Endodermal cell (in vitro differentiated cells): ENCODE results near the gene OLFML3. TPM values are rescaled to one million over a fixed set of nuclear protein-coding genes. Genes with fewer than 3 reads are reported as not detected.

Experiments
- DNase-seq: peaks from one replicate; pipeline ENCODE4 v3.0.0-alpha.2; 2017
- H3K27ac ChIP-seq: 2 replicates; pipeline ENCODE4 v1.5.1; 2013; ENCODE audit warnings: mild to moderate bottlenecking, low read depth, low read length, moderate library complexity
- H3K27me3 ChIP-seq: 2 replicates; pipeline ENCODE4 v1.6.1; 2013; ENCODE audit warnings: mild to moderate bottlenecking, low read length, moderate library complexity; ENCODE audit not compliant: insufficient read depth, control insufficient read depth, poor library complexity, severe bottlenecking
- H3K36me3 ChIP-seq: 2 replicates; pipeline ENCODE4 v1.7.0; 2013; ENCODE audit warnings: mild to moderate bottlenecking, low read length, moderate library complexity; ENCODE audit not compliant: control insufficient read depth, insufficient read depth
- H3K4me1 ChIP-seq: one replicate; pipeline ENCODE4 v1.7.0; 2013; ENCODE audit warnings: low read length; ENCODE audit not compliant: control insufficient read depth, insufficient read depth
- H3K4me3 ChIP-seq: 2 replicates; pipeline ENCODE4 v1.5.1; 2013; ENCODE audit warnings: mild to moderate bottlenecking, low read length, moderate library complexity
- H3K9ac ChIP-seq: 2 replicates; pipeline ENCODE4 v1.6.1; 2013; ENCODE audit warnings: mild to moderate bottlenecking, low read length, moderate library complexity; ENCODE audit not compliant: poor library complexity, severe bottlenecking; ENCODE audit errors: extremely low read depth
- H3K9me3 ChIP-seq: 2 replicates; pipeline ENCODE4 v1.6.1; 2013; ENCODE audit warnings: mild to moderate bottlenecking, low read length, moderate library complexity; ENCODE audit not compliant: control insufficient read depth
- H3K27ac Mint-ChIP-seq: 2 replicates; pipeline ENCODE4 v1.8.0; 2020; ENCODE audit warnings: mixed read lengths
- H3K27me3 Mint-ChIP-seq: 2 replicates; pipeline ENCODE4 v1.8.0; 2021; ENCODE audit warnings: mild to moderate bottlenecking, mixed read lengths; ENCODE audit not compliant: insufficient read depth
- H3K36me3 Mint-ChIP-seq: 2 replicates; pipeline ENCODE4 v1.8.0; 2020; ENCODE audit warnings: low read depth, mixed read lengths
- H3K4me1 Mint-ChIP-seq: 2 replicates; pipeline ENCODE4 v1.8.0; 2020; ENCODE audit warnings: mixed read lengths
- H3K4me3 Mint-ChIP-seq: 2 replicates; pipeline ENCODE4 v1.8.0; 2020; ENCODE audit warnings: mild to moderate bottlenecking, moderate library complexity, mixed read lengths
- H3K9me3 Mint-ChIP-seq: 2 replicates; pipeline ENCODE4 v1.8.0; 2020; ENCODE audit warnings: mild to moderate bottlenecking, mixed read lengths
- CTCF ChIP-seq: fragments of 200-600 bp; sonication (generic); conservative IDR thresholded peaks from 2 replicates; pipeline ENCODE4 v1.5.0; 2021; ENCODE audit warnings: antibody characterized with exemption, mild to moderate bottlenecking
- WGBS, 2 experiments: methylation state at CpG; one replicate each; pipeline versions ENCODE4 v1.1.5 to v1.1.7; 2013; ENCODE audit warnings: missing lambda C conversion rate in 2 of 2, mixed read lengths in 1 of 2; ENCODE audit not compliant: insufficient coverage in 1 of 2, insufficient read length in 1 of 2; 5-methylcytosine and 5-hydroxymethylcytosine counted together
- total RNA-seq, 2 donors: library from RNA; stranded (reverse); fragmentation: NEBNext Ultra II Directional in 1 of 2; extraction: Animal tissue kit (Norgen Biotek cat#: 25700) in 1 of 2; gene quantifications; 2 replicates in 1 of 2; 3 replicates in 1 of 2; pipeline ENCODE4 v1.2.1, GENCODE V29; 2021

The OLFML3 gene
- total RNA-seq, 2 donors from 2014 or later: 4.3 to 14.8 TPM

DNA sequence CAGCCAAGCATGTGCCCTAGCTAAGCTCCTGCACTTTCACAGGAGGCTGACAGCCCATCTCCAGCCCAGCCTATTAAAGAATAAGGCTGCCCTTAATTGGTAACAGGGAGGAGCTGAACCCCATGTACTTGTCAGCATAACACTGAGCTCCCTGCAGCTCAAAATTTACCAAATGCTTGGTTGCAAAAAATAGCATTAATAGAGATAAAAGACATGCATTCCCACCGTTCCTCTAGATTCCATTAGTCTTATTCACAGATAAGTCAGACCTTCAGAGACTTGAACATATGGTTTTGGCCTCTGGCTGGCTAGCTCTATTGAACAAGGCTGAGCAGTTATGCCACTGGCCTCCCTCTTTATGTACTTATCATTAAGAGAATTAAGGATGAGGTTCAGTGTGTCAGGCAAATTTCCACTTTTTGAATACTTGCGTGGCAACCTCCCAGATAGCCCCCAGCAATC lies 29.2 kb downstream of the OLFML3 start:
- Histone ChIP-seq H3K36me3 (no peaks in the 10 kb centered on the region), H3K27ac (no peak overlapping the region)

GRCh38 chr1:114008993-114009392 lies 29.7 kb downstream of the OLFML3 start:
- peaks cover 18% of the 10 kb centered on the region for H3K9me3 ChIP-seq
- no peak overlapping the region for H3K27ac Mint-ChIP-seq
- peaks cover 53% of the 10 kb centered on the region for H3K27me3 Mint-ChIP-seq
- H3K9ac ChIP-seq: no peak overlapping the region
- no peak for TF ChIP-seq CTCF
- H3K4me3 Mint-ChIP-seq: no peak overlapping the region
- no peaks in the 10 kb centered on the region for H3K36me3 ChIP-seq
- no peaks in the 10 kb centered on the region for H3K4me1 ChIP-seq
- H3K4me1 Mint-ChIP-seq: no peaks in the 10 kb centered on the region
- no peaks in the 10 kb centered on the region for H3K36me3 Mint-ChIP-seq
- H3K27ac ChIP-seq: no peak overlapping the region
- H3K27me3 ChIP-seq: peaks cover 62% of the 10 kb centered on the region
- H3K4me3 ChIP-seq: no peak overlapping the region
- DNase-seq: no peak
- H3K9me3 Mint-ChIP-seq: peaks cover 17% of the 10 kb centered on the region

More for the DNA sequence above, 29.2 kb downstream of the OLFML3 start:
- peaks cover 20% of the 10 kb centered on the region for H3K9me3 ChIP-seq
- TF ChIP-seq CTCF: no peak
- peaks cover 1% of the 10 kb centered on the region for H3K4me1 Mint-ChIP-seq
- peaks cover 58% of the 10 kb centered on the region for H3K27me3 Mint-ChIP-seq
- peaks cover 17% of the 10 kb centered on the region for H3K9me3 Mint-ChIP-seq
- H3K27me3 ChIP-seq: peaks cover 67% of the 10 kb centered on the region
- H3K9ac ChIP-seq: no peak overlapping the region
- no peaks in the 10 kb centered on the region for H3K36me3 Mint-ChIP-seq
- H3K27ac Mint-ChIP-seq: no peak overlapping the region
- H3K4me3 Mint-ChIP-seq: no peak overlapping the region
- DNase-seq: no peak
- no peak overlapping the region for H3K4me3 ChIP-seq
- no peaks in the 10 kb centered on the region for H3K4me1 ChIP-seq
- WGBS, 2 experiments: 59 to 60% methylated on average over 2 of the region's 2 CpGs

DNA sequence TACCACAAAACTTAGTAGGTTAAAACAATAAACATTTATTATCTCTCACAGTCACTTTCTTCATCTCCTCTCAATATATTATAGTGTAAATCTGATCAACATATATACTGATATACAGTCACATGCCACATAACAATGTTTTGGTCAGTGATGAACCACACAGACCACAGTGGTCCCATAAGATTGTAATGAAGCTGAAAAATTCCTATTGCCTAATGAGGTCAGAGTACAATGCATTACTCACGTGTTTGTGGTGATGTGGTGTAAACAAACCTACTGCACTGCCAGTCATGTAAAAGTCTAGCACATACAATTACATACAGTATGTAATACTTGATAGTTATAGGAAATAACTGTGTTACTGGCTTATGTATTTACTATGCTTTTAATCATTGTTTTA lies 30.1 kb downstream of the OLFML3 start:
- Mint-ChIP-seq H3K27ac (no peak overlapping the region), H3K4me3 (no peak overlapping the region)

More for the DNA sequence above, 30.1 kb downstream of the OLFML3 start:
- no peak for DNase-seq
- TF ChIP-seq CTCF: no peak
- Histone ChIP-seq H3K4me3 (no peak overlapping the region), H3K9ac (no peak overlapping the region), H3K27ac (no peak overlapping the region), H3K27me3 (peaks cover 62% of the 10 kb centered on the region), H3K9me3 (peaks cover 14% of the 10 kb centered on the region), H3K4me1 (no peaks in the 10 kb centered on the region), H3K36me3 (no peaks in the 10 kb centered on the region)
- peaks cover 15% of the 10 kb centered on the region for H3K9me3 Mint-ChIP-seq
- H3K27me3 Mint-ChIP-seq: peaks cover 49% of the 10 kb centered on the region
- no peaks in the 10 kb centered on the region for H3K4me1 Mint-ChIP-seq
- H3K36me3 Mint-ChIP-seq: no peaks in the 10 kb centered on the region
- WGBS, 2 experiments: 86% methylated on average over 1 of the region's 1 CpG; no CpG with 5 or more reads in 1 of the 2 experiments
